ENCODE results near the gene GLYAT. TPM values are rescaled to one million over a fixed set of nuclear protein-coding genes. Genes with fewer than 3 reads are reported as not detected.

Gene GLYAT, protein sequence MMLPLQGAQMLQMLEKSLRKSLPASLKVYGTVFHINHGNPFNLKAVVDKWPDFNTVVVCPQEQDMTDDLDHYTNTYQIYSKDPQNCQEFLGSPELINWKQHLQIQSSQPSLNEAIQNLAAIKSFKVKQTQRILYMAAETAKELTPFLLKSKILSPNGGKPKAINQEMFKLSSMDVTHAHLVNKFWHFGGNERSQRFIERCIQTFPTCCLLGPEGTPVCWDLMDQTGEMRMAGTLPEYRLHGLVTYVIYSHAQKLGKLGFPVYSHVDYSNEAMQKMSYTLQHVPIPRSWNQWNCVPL
- total RNA-seq (0.77 and 3.1 TPM in 2 replicates), polyA plus RNA-seq (1.6 and 3.4 TPM in 2 replicates)

DNA sequence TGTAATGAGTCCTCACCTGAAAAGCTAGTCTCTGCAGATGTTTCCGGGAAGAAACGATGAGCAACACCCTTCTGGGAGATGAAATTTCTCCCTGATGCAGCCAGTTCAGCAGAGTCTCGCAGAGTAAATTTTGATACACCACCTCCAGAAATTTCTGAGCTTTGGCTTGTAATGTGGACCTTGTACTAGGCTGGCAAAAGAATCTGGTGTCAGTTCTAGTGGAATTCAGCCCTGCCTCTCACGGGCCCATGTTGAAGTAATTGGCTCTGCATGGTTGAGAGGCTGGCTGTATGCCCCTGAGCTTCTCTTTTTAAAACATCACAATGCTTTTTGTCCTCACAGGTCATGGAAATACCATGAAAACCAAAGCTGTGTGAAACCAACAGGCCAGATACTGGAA, at the start of gene GLYAT:
GLYAT (minus strand) TSS at position 125 of the 400 bp plus-strand sequence. CDS start 7,447 bp downstream, outside the sequence.
- no peak within 1 kb of the TSS for H3K27ac ChIP-seq
- H3K9me3 ChIP-seq (ENCODE audit: low read depth) = no peaks in the 10 kb centered on the region
- H2AFZ ChIP-seq = no peak within 1 kb of the TSS
- H3K79me2 ChIP-seq = no peaks in the 10 kb centered on the region
- no peaks in the 10 kb centered on the region for H3K36me3 ChIP-seq (replicated peaks; ENCODE audit: insufficient read depth, low read depth)
- 61% methylated on average over 4 of the region's 4 CpGs for WGBS (ENCODE audit: low lambda C conversion rate, missing lambda C conversion rate)
- H3K4me2 ChIP-seq = no peak within 1 kb of the TSS
- no peaks in the 10 kb centered on the region for H4K20me1 ChIP-seq (ENCODE audit: insufficient read depth, poor library complexity, severe bottlenecking)
- H3K4me1 ChIP-seq (ENCODE audit: insufficient read depth) = no peaks in the 10 kb centered on the region
- no peak for DNase-seq (ENCODE audit: low spot score)
- no peak within 1 kb of the TSS for H3K4me3 ChIP-seq
- no peaks in the 10 kb centered on the region for H3K27me3 ChIP-seq
- no peaks in the 10 kb centered on the region for H3K9me2 ChIP-seq (replicated peaks; ENCODE audit: insufficient read depth)
- TF ChIP-seq EZH2phosphoT487 (IDR thresholded peaks at IDR 0.05; ENCODE audit: low read depth, severe bottlenecking, unreplicated experiment) = no peak
- TF ChIP-seq, protein P1, sequence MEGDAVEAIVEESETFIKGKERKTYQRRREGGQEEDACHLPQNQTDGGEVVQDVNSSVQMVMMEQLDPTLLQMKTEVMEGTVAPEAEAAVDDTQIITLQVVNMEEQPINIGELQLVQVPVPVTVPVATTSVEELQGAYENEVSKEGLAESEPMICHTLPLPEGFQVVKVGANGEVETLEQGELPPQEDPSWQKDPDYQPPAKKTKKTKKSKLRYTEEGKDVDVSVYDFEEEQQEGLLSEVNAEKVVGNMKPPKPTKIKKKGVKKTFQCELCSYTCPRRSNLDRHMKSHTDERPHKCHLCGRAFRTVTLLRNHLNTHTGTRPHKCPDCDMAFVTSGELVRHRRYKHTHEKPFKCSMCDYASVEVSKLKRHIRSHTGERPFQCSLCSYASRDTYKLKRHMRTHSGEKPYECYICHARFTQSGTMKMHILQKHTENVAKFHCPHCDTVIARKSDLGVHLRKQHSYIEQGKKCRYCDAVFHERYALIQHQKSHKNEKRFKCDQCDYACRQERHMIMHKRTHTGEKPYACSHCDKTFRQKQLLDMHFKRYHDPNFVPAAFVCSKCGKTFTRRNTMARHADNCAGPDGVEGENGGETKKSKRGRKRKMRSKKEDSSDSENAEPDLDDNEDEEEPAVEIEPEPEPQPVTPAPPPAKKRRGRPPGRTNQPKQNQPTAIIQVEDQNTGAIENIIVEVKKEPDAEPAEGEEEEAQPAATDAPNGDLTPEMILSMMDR (IDR thresholded peaks at IDR 0.05; ENCODE audit: poor library complexity) = no peak
- TF ChIP-seq EZH2 (IDR thresholded peaks at IDR 0.05; ENCODE audit: borderline replicate concordance) = no peak

DNA sequence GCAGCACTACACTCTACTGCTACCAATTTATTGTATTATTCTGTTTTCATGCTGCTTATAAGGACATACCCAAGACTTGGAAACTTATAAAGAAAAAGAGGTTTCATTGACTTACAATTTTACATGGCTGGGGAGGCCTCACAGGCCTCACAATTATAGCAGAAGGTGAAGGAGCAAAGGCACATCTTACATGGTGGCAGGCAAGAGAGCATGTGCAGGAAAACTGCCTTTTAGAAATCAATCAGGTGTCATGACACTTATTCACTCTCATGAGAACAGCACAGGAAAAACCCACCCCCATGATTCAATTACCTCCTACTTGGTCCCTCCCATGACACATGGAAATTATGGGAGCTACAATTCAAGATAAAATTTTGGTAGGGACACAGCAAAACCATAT, 49.6 kb upstream of the GLYAT start:
- DNase-seq (ENCODE audit: low spot score) = no peak
- Histone ChIP-seq H3K79me2 (no peaks in the 10 kb centered on the region), H2AFZ (no peak overlapping the region), H3K4me3 (no peak overlapping the region), H3K27me3 (no peaks in the 10 kb centered on the region), H3K4me2 (no peak overlapping the region), H3K9me2 (replicated peaks; ENCODE audit: insufficient read depth) (no peaks in the 10 kb centered on the region), H3K27ac (no peak overlapping the region), H4K20me1 (ENCODE audit: insufficient read depth, poor library complexity, severe bottlenecking) (no peaks in the 10 kb centered on the region), H3K9me3 (ENCODE audit: low read depth) (no peaks in the 10 kb centered on the region), H3K36me3 (replicated peaks; ENCODE audit: insufficient read depth, low read depth) (no peaks in the 10 kb centered on the region), H3K4me1 (ENCODE audit: insufficient read depth) (no peaks in the 10 kb centered on the region)
- TF ChIP-seq EZH2 (IDR thresholded peaks at IDR 0.05; ENCODE audit: borderline replicate concordance) = no peak
- TF ChIP-seq EZH2phosphoT487 (IDR thresholded peaks at IDR 0.05; ENCODE audit: low read depth, severe bottlenecking, unreplicated experiment) = no peak
- TF ChIP-seq, protein P1 (IDR thresholded peaks at IDR 0.05; ENCODE audit: poor library complexity) = no peak

DNA sequence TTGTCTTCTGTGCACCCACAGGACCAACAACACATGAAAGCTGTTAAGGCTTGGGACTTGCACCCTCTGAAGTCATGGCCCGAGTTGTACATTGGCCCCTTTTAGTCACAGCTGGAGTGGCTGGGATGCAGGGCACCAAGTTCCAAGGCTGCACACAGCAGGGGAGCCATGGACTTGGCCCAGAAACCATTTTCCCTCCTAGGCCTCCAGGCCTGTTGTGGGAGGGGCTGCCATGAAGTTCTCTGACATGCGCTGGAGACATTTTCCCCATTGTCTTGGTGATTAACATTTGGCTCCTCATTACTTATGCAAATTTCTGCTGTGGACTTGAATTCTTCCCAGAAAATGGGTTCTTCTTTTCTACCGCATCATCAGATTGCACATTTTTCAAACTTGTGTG, 48.8 kb upstream of the GLYAT start:
- H3K27me3 ChIP-seq = no peaks in the 10 kb centered on the region
- 95% methylated on average over 3 of the region's 3 CpGs for WGBS (ENCODE audit: low lambda C conversion rate, missing lambda C conversion rate)
- DNase-seq (ENCODE audit: low spot score) = no peak
- H2AFZ ChIP-seq = no peak overlapping the region
- H3K4me3 ChIP-seq = no peak overlapping the region
- TF ChIP-seq EZH2phosphoT487 (IDR thresholded peaks at IDR 0.05; ENCODE audit: low read depth, severe bottlenecking, unreplicated experiment) = no peak
- TF ChIP-seq, protein P1 (IDR thresholded peaks at IDR 0.05; ENCODE audit: poor library complexity) = no peak
- no peak for TF ChIP-seq EZH2 (IDR thresholded peaks at IDR 0.05; ENCODE audit: borderline replicate concordance)
- H3K9me3 ChIP-seq (ENCODE audit: low read depth) = no peaks in the 10 kb centered on the region
- H3K4me1 ChIP-seq (ENCODE audit: insufficient read depth) = no peaks in the 10 kb centered on the region
- H3K79me2 ChIP-seq = no peaks in the 10 kb centered on the region
- H4K20me1 ChIP-seq (ENCODE audit: insufficient read depth, poor library complexity, severe bottlenecking) = no peaks in the 10 kb centered on the region
- no peaks in the 10 kb centered on the region for H3K36me3 ChIP-seq (replicated peaks; ENCODE audit: insufficient read depth, low read depth)
- H3K27ac ChIP-seq = no peak overlapping the region
- no peak overlapping the region for H3K4me2 ChIP-seq
- H3K9me2 ChIP-seq (replicated peaks; ENCODE audit: insufficient read depth) = no peaks in the 10 kb centered on the region

All from hepatocyte (in vitro differentiated cells).